DOHH2 (cell line): ENCODE data around the gene OR51M1.

ENCODE experiments used
- CTCF ChIP-seq: fragments of 200-600 bp; sonication (generic); IDR thresholded peaks from one replicate; pipeline ENCODE4 v1.5.1; 2014; ENCODE audit warnings: antibody characterized with exemption, mild to moderate bottlenecking, low read depth, low read length; ENCODE audit not compliant: poor library complexity, severe bottlenecking
- EZH2phosphoT487 ChIP-seq: fragments of 200-600 bp; sonication (generic); IDR thresholded peaks from 2 replicates; pipeline ENCODE4 v1.6.1; 2017; ENCODE audit warnings: borderline replicate concordance, mild to moderate bottlenecking, antibody characterized with exemption, low read length, moderate library complexity, mixed read lengths

GRCh38 chr11:5349550-5349949 lies 34.1 kb upstream of the OR51M1 start:
- no peak for TF ChIP-seq CTCF
- TF ChIP-seq EZH2phosphoT487: no peak
